Fibroblast of skin of right quadriceps (primary cell): ENCODE measurements around the gene RPTOR.

Source experiments
- DNase-seq: peaks from one replicate; pipeline ENCODE4 v3.0.0-alpha.2; 2013

RPTOR gene

GRCh38 chr17:80645706-80646325 is 101.2 kb downstream of the RPTOR start:
- DNase-seq = no peak

GRCh38 chr17:80646328-80646727 is 101.7 kb downstream of the RPTOR start:
- DNase-seq = no peak

- DNase-seq = peak; percentile 90
Measured at GRCh38 chr17:80647746-80648145, 103.1 kb downstream of the RPTOR start.

- no peak for DNase-seq
Measured at GRCh38 chr17:80649200-80649644, 104.6 kb downstream of the RPTOR start.

GRCh38 chr17:80649672-80650330 is 105.2 kb downstream of the RPTOR start:
- DNase-seq = peak; percentile 85

GRCh38 chr17:80650331-80650672 is 105.7 kb downstream of the RPTOR start:
- no peak for DNase-seq

GRCh38 chr17:80650751-80651518 is 106.3 kb downstream of the RPTOR start:
- no peak for DNase-seq

- DNase-seq = no peak
Measured at GRCh38 chr17:80652756-80653330, 108.2 kb downstream of the RPTOR start.

- no peak for DNase-seq
Measured at GRCh38 chr17:80653856-80654255, 109.2 kb downstream of the RPTOR start.

- no peak for DNase-seq
Measured at GRCh38 chr17:80655608-80656007, 111.0 kb downstream of the RPTOR start.

- DNase-seq = no peak
Measured at GRCh38 chr17:80656590-80656989, 112.0 kb downstream of the RPTOR start.

GRCh38 chr17:80657561-80657960 is 112.9 kb downstream of the RPTOR start:
- DNase-seq = no peak

- DNase-seq = no peak
Measured at GRCh38 chr17:80658821-80659220, 114.2 kb downstream of the RPTOR start.

- no peak for DNase-seq
Measured at GRCh38 chr17:80659651-80660050, 115.0 kb downstream of the RPTOR start.

GRCh38 chr17:80660527-80661198 is 116.0 kb downstream of the RPTOR start:
- DNase-seq = no peak

GRCh38 chr17:80662557-80662956 is 117.9 kb downstream of the RPTOR start:
- no peak for DNase-seq

GRCh38 chr17:80663781-80664206 is 119.2 kb downstream of the RPTOR start:
- DNase-seq = peak; percentile 40

GRCh38 chr17:80664217-80664790 is 119.7 kb downstream of the RPTOR start:
- no peak for DNase-seq

GRCh38 chr17:80665792-80666191 is 121.2 kb downstream of the RPTOR start:
- DNase-seq = no peak

GRCh38 chr17:80666867-80667266 is 122.2 kb downstream of the RPTOR start:
- no peak for DNase-seq

- DNase-seq = no peak
Measured at GRCh38 chr17:80667462-80668277, 123.0 kb downstream of the RPTOR start.
